ENCODE data around the gene CCR8. TPM values are rescaled to one million over a fixed set of nuclear protein-coding genes. Genes with fewer than 3 reads are reported as not detected.

The CCR8 gene
- total RNA-seq, 1 donor from 2014 or later: not detected

DNA sequence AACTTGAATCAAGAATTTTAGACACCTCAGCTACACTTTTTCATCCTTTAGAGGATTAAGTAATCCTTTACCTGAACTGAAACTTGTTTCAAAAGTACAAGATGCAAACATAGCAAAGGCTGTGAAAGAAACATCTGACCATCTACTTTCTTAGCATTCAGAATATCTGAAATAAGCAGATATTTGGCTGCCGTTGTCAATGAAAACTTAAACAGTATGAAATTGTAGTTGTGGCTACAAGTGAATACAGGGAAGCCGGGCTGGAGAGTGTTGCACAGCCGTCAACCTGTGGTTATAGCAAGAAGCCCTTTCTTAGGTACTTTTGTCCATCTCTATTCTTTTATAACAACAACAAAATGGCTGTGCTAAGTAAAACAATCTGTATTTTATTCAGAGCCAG is 42.7 kb upstream of the CCR8 start:
- no peak overlapping the region for H3K4me3 ChIP-seq (ENCODE audit: low read depth, low read length)
- DNase-seq (ENCODE audit: low read depth): no peak
- TF ChIP-seq, protein P1, sequence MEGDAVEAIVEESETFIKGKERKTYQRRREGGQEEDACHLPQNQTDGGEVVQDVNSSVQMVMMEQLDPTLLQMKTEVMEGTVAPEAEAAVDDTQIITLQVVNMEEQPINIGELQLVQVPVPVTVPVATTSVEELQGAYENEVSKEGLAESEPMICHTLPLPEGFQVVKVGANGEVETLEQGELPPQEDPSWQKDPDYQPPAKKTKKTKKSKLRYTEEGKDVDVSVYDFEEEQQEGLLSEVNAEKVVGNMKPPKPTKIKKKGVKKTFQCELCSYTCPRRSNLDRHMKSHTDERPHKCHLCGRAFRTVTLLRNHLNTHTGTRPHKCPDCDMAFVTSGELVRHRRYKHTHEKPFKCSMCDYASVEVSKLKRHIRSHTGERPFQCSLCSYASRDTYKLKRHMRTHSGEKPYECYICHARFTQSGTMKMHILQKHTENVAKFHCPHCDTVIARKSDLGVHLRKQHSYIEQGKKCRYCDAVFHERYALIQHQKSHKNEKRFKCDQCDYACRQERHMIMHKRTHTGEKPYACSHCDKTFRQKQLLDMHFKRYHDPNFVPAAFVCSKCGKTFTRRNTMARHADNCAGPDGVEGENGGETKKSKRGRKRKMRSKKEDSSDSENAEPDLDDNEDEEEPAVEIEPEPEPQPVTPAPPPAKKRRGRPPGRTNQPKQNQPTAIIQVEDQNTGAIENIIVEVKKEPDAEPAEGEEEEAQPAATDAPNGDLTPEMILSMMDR (conservative IDR thresholded peaks at IDR 0.05; ENCODE audit: low read depth, low read length): no peak

DNA sequence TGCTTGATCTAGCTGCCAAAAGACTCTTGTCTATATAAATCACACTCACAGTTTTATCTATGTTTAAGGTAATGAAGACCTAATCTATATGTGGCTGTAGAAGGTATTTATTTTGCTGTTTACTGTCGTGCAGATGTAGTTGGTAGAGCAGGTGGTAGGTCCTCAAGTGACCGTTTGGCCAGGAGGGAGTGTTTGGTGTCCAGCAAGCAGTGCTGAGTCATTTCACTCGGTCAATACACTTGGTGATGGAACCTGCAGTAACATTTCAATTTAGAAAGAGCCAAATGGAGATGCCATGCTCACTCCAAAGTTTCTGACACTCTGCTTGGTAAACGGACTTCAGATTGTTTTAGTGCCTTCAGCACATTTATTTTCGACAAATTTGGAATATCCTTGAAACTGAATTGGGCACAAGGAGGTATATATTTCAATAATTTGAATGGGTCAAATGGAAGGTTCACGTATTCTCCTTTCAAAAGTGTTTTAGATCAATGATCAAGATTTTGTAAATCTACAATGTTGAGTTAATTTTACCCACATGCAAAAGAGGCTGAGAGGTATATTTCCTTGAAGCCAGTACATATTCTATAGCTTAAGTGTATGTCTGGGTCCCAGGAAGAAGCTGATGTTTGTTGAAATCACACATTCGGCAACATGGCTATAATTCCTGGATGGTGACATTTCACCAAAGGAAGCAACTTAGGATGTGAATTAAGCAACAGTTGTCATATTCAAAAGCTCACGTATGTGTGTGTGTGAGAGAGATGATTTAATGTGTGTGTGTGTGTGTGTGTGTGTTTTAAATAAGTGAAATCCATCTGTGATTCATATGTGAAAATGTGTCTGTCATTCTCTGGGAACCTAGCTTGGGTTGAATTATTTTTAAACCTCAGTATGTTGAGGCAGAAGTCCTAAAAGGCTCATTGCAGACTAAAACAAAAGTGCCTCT is 42.0 kb upstream of the CCR8 start:
- no peak for DNase-seq (ENCODE audit: low read depth)
- TF ChIP-seq, protein P1 (conservative IDR thresholded peaks at IDR 0.05; ENCODE audit: low read depth, low read length): no peak
- H3K4me3 ChIP-seq (ENCODE audit: low read depth, low read length): no peak overlapping the region

DNA sequence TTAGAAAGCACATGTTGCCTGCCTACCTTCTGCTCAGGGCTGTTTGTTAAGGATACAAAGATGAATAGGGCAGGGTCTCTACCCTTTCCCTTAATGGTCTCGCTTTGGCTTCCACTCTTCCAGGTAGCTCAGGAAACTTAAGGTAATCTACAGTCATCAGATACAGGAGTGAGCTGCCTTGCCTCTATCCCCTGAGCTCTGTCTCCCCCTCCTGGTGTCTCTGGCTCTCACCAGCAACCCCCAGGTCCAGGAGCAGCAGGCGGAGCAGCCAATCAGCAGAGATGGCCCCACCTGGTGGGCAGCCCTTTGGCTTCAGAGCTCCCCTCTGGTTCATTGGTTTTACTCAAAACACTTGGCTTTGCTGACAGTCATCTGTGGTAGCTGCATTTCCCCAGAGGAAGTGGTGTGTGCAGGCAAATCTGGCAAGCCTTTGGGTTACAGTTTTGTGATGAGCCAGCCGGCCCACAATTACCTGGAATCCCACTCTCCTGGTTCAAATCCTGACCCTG is 41.2 kb upstream of the CCR8 start:
- no peak overlapping the region for H3K4me3 ChIP-seq (ENCODE audit: low read depth, low read length)
- peak; percentile 42 for DNase-seq (ENCODE audit: low read depth)
- TF ChIP-seq, protein P1 (conservative IDR thresholded peaks at IDR 0.05; ENCODE audit: low read depth, low read length): peak; percentile 99

DNA sequence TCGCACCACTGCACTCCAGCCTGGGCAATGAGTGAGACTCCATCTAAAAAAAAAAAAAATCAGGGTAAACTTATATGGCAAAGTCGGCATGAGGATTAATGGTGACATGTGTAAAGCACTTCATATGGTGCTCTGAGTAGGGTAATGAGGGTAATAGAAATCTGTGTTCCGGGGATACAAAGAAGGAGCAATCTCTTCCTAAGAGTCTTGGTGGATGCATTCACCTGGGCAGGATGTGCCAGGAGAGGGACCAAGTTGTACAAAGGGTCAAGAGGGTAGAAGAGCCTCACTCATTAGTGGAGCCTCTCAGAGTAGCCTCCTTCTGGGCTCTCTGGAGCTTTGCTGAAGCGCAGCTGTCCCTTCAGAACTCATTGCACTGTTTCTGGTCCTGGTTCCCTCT is 40.4 kb upstream of the CCR8 start:
- TF ChIP-seq, protein P1 (conservative IDR thresholded peaks at IDR 0.05; ENCODE audit: low read depth, low read length): no peak
- DNase-seq (ENCODE audit: low read depth): no peak
- no peak overlapping the region for H3K4me3 ChIP-seq (ENCODE audit: low read depth, low read length)

DNA sequence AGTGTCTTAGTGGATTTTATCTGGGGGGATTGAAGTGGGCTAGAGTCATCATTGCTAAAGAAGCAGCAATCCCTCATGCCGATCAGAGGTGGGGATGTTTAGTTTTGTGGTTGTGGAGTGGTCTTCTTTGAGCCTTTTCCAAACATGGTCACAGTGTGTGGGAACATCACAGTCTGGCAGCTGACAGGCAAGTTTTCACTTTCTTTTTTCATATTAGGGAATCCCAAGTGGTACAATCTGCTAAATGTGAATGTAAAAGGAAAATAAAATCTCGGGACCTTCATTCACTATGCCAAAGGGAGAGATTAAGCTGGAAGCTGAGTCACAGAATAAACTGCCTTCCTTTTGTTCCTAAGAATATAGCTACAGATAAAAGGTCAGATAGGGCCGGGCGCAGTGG is 39.3 kb upstream of the CCR8 start:
- no peak overlapping the region for H3K4me3 ChIP-seq (ENCODE audit: low read depth, low read length)
- TF ChIP-seq, protein P1 (conservative IDR thresholded peaks at IDR 0.05; ENCODE audit: low read depth, low read length): no peak
- DNase-seq (ENCODE audit: low read depth): no peak

DNA sequence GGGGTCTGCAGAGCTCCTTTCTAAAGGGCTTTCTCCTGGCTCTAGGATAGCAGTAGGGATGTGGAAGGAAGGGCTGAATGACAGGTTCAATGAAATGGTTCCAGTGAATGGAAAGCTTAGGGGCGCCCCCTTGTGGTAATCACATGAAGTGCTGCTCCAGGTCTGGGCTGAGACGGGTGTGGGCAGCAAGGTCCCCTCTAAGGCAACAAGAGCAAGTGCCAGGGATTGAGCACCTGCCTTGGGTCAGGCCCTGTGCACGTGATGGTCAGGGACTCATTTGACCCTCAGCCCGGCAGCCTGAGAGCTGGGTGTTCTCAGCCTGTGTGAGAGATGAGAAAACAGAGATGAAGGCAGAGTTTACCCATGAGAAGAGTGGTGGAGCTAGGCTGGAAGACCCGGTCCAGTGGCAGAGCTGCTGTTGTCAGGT is 37.6 kb upstream of the CCR8 start:
- TF ChIP-seq, protein P1 (conservative IDR thresholded peaks at IDR 0.05; ENCODE audit: low read depth, low read length): peak; percentile 95
- DNase-seq (ENCODE audit: low read depth): no peak
- H3K4me3 ChIP-seq (ENCODE audit: low read depth, low read length): no peak overlapping the region

Measured in epithelial cell of proximal tubule (primary cell).